ENCODE results near the gene NRIP3. TPM values are rescaled to one million over a fixed set of nuclear protein-coding genes. Genes with fewer than 3 reads are reported as not detected.

Gene NRIP3
- polyA plus RNA-seq, 1 donor, result 1.0 TPM

Other genes starting within 250 kb of the NRIP3 start
- 21.2 TPM for gene AKIP1, start 92.8 kb downstream of the NRIP3 start, polyA plus RNA-seq (ENCODE audit: insufficient read length)
- 0.96 TPM for gene C11orf16, start 71.1 kb downstream of the NRIP3 start, polyA plus RNA-seq (ENCODE audit: insufficient read length)
- 0.22 TPM for gene ASCL3, start 61.0 kb downstream of the NRIP3 start, polyA plus RNA-seq (ENCODE audit: insufficient read length)
- 63.8 TPM for gene TMEM9B, start 39.6 kb downstream of the NRIP3 start, polyA plus RNA-seq (ENCODE audit: insufficient read length)
- gene SCUBE2, start 87.6 kb upstream of the NRIP3 start, polyA plus RNA-seq (ENCODE audit: insufficient read length), result 6.8 TPM

Measured in left kidney (tissue), 1 donor.